Neural cell (in vitro differentiated cells): ENCODE data around the gene MT1X. TPM values are rescaled to one million over a fixed set of nuclear protein-coding genes. Genes with fewer than 3 reads are reported as not detected.

Experiments
- H2AFZ ChIP-seq: fragments of 200-600, 300-800 bp; sonication (generic), shearing (Covaris generic); 2 replicates; pipeline ENCODE4 v1.6.0; 2014; ENCODE audit warnings: low read depth, mild to moderate bottlenecking, antibody characterized with exemption, low read length, moderate library complexity
- H3F3A ChIP-seq: fragments of 200-600 bp; shearing (Covaris generic); 2 replicates; pipeline ENCODE4 v1.6.1; 2016; ENCODE audit warnings: mild to moderate bottlenecking, moderate library complexity, mixed read lengths, antibody characterized with exemption, low read length; ENCODE audit not compliant: insufficient read depth, poor library complexity, severe bottlenecking
- H3K27ac ChIP-seq: fragments of 200-600, 300-800 bp; sonication (generic), shearing (Covaris generic); 2 replicates; pipeline ENCODE4 v1.5.1; 2014; ENCODE audit warnings: mild to moderate bottlenecking, low read length, moderate library complexity
- H3K27me3 ChIP-seq: fragments of 300-800, 200-600 bp; sonication (generic), shearing (Covaris generic); 2 replicates; pipeline ENCODE4 v1.6.0; 2014; ENCODE audit warnings: mild to moderate bottlenecking, low read depth, low read length, moderate library complexity; ENCODE audit not compliant: insufficient read depth
- H3K36me3 ChIP-seq: fragments of 300-800, 200-600 bp; sonication (generic), shearing (Covaris generic); 2 replicates; pipeline ENCODE4 v1.5.1; 2014; ENCODE audit warnings: mild to moderate bottlenecking, antibody characterized with exemption, low read length, moderate library complexity; ENCODE audit not compliant: insufficient read depth
- H3K4me2 ChIP-seq: fragments of 300-800, 200-600 bp; sonication (generic), shearing (Covaris generic); 2 replicates; pipeline ENCODE4 v1.6.0; 2014; ENCODE audit warnings: mild to moderate bottlenecking, low read length
- H3K4me3 ChIP-seq: fragments of 300-800, 200-600 bp; sonication (generic), shearing (Covaris generic); 2 replicates; pipeline ENCODE4 v1.5.1; 2014; ENCODE audit warnings: mild to moderate bottlenecking, low read length, moderate library complexity
- H3K79me2 ChIP-seq: fragments of 200-600 bp; shearing (Covaris generic); replicated peaks from 2 replicates; pipeline ENCODE4 v1.6.0; 2014; ENCODE audit warnings: mild to moderate bottlenecking, low read length, moderate library complexity; ENCODE audit not compliant: insufficient read depth
- H3K9ac ChIP-seq: fragments of 300-800, 200-600 bp; sonication (generic), shearing (Covaris generic); 2 replicates; pipeline ENCODE4 v1.6.1; 2016; ENCODE audit warnings: mild to moderate bottlenecking, low read length, mixed read lengths
- H3K9me2 ChIP-seq: fragments of 200-600 bp; shearing (Covaris generic); 2 replicates; pipeline ENCODE4 v1.6.1; 2016; ENCODE audit warnings: mild to moderate bottlenecking, low read length, mixed read lengths; ENCODE audit not compliant: insufficient read depth
- H3K9me3 ChIP-seq: fragments of 200-600, 300-800 bp; sonication (generic), shearing (Covaris generic); 2 replicates; pipeline ENCODE4 v1.6.1; 2016; ENCODE audit warnings: mild to moderate bottlenecking, mixed run types, low read length, moderate library complexity, mixed read lengths
- H4K20me1 ChIP-seq: fragments of 200-600 bp; shearing (Covaris generic); 2 replicates; pipeline ENCODE4 v1.6.1; 2016; ENCODE audit warnings: mild to moderate bottlenecking, mixed run types; ENCODE audit not compliant: insufficient read depth
- EP300 ChIP-seq: fragments of 450-650 bp; conservative IDR thresholded peaks from 2 replicates; pipeline ENCODE4 v1.6.1; 2014; ENCODE audit warnings: antibody characterized with exemption, mild to moderate bottlenecking, moderate library complexity; ENCODE audit not compliant: poor library complexity, severe bottlenecking
- EZH2 ChIP-seq: fragments of 200-600, 300-800 bp; shearing (Covaris generic), sonication (generic); IDR thresholded peaks from 2 replicates; pipeline ENCODE4 v1.6.1; 2014; ENCODE audit warnings: antibody characterized with exemption, low read length, borderline replicate concordance, mild to moderate bottlenecking; ENCODE audit not compliant: insufficient read depth, poor library complexity, severe bottlenecking
- MXI1 ChIP-seq: fragments of 450-650 bp; conservative IDR thresholded peaks from 2 replicates; pipeline ENCODE4 v1.6.1; 2014; ENCODE audit warnings: antibody characterized with exemption, mild to moderate bottlenecking; ENCODE audit not compliant: poor library complexity, severe bottlenecking
- POLR2AphosphoS5 ChIP-seq: IDR thresholded peaks from 2 replicates; pipeline ENCODE4 v1.6.1; 2012
- RAD21 ChIP-seq: fragments of 450-650 bp; conservative IDR thresholded peaks from 2 replicates; pipeline ENCODE4 v1.6.1; 2014; ENCODE audit warnings: antibody characterized with exemption, mild to moderate bottlenecking, moderate library complexity
- SMC3 ChIP-seq: fragments of 450-650 bp; conservative IDR thresholded peaks from 2 replicates; pipeline ENCODE4 v1.6.1; 2014; ENCODE audit warnings: antibody characterized with exemption, mild to moderate bottlenecking, moderate library complexity; ENCODE audit not compliant: poor library complexity
- TAF1 ChIP-seq: IDR thresholded peaks from 2 replicates; pipeline ENCODE4 v1.6.1; 2012; ENCODE audit warnings: low read depth
- polyA plus RNA-seq: library from polyadenylated mRNA; depleted of rRNA; stranded (reverse); fragments of >200 nt; gene quantifications from 2 replicates; pipeline ENCODE4 v1.2.3, GENCODE V29; 2014
- TF ChIP-seq, protein P1 (sequence below): fragments of 450-650 bp; IDR thresholded peaks from 2 replicates; pipeline ENCODE4 v1.5.1; 2014; ENCODE audit warnings: antibody characterized with exemption, mild to moderate bottlenecking, moderate library complexity; ENCODE audit not compliant: poor library complexity, severe bottlenecking
- TF ChIP-seq, protein P2 (sequence below): IDR thresholded peaks from 2 replicates; pipeline ENCODE4 v1.6.1; 2012; ENCODE audit warnings: borderline replicate concordance

The MT1X gene
- polyA plus RNA-seq, 1 donor from 2014 or later = 8.1 TPM

DNA sequence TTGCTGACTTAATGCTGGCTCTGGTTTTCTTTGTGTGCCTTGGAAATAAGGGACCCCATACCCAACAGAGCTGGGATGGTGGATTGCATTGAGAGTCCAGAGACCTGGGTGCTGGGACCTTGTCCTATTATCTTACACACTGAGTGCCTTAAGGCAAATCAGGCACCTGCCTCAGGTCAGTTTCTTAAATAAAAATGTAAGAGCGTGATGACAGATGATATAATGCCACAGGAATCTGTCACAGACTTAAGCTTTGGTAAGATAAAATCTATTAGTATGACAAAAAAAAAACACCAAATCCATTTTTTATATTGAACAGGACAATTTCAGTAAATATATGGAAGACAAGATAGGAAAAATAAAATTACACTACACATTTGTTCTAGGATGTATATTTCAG lies 42.2 kb upstream of the MT1X start:
- TF ChIP-seq MXI1 (no peak), RAD21 (no peak), POLR2AphosphoS5 (no peak), TAF1 (no peak), EP300 (no peak), SMC3 (no peak), EZH2 (no peak)
- TF ChIP-seq, protein P1, sequence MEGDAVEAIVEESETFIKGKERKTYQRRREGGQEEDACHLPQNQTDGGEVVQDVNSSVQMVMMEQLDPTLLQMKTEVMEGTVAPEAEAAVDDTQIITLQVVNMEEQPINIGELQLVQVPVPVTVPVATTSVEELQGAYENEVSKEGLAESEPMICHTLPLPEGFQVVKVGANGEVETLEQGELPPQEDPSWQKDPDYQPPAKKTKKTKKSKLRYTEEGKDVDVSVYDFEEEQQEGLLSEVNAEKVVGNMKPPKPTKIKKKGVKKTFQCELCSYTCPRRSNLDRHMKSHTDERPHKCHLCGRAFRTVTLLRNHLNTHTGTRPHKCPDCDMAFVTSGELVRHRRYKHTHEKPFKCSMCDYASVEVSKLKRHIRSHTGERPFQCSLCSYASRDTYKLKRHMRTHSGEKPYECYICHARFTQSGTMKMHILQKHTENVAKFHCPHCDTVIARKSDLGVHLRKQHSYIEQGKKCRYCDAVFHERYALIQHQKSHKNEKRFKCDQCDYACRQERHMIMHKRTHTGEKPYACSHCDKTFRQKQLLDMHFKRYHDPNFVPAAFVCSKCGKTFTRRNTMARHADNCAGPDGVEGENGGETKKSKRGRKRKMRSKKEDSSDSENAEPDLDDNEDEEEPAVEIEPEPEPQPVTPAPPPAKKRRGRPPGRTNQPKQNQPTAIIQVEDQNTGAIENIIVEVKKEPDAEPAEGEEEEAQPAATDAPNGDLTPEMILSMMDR = no peak
- TF ChIP-seq, protein P2, sequence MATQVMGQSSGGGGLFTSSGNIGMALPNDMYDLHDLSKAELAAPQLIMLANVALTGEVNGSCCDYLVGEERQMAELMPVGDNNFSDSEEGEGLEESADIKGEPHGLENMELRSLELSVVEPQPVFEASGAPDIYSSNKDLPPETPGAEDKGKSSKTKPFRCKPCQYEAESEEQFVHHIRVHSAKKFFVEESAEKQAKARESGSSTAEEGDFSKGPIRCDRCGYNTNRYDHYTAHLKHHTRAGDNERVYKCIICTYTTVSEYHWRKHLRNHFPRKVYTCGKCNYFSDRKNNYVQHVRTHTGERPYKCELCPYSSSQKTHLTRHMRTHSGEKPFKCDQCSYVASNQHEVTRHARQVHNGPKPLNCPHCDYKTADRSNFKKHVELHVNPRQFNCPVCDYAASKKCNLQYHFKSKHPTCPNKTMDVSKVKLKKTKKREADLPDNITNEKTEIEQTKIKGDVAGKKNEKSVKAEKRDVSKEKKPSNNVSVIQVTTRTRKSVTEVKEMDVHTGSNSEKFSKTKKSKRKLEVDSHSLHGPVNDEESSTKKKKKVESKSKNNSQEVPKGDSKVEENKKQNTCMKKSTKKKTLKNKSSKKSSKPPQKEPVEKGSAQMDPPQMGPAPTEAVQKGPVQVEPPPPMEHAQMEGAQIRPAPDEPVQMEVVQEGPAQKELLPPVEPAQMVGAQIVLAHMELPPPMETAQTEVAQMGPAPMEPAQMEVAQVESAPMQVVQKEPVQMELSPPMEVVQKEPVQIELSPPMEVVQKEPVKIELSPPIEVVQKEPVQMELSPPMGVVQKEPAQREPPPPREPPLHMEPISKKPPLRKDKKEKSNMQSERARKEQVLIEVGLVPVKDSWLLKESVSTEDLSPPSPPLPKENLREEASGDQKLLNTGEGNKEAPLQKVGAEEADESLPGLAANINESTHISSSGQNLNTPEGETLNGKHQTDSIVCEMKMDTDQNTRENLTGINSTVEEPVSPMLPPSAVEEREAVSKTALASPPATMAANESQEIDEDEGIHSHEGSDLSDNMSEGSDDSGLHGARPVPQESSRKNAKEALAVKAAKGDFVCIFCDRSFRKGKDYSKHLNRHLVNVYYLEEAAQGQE = no peak
- no peak overlapping the region for H3K4me2 ChIP-seq
- H3K9ac ChIP-seq = no peak overlapping the region
- H3K9me3 ChIP-seq = no peaks in the 10 kb centered on the region
- peaks cover 100% of the 10 kb centered on the region for H3K27me3 ChIP-seq
- H3K36me3 ChIP-seq = no peaks in the 10 kb centered on the region
- H3K27ac ChIP-seq = no peak overlapping the region
- no peak overlapping the region for H2AFZ ChIP-seq
- no peaks in the 10 kb centered on the region for H3F3A ChIP-seq
- H3K79me2 ChIP-seq = no peaks in the 10 kb centered on the region
- H3K4me3 ChIP-seq = no peak overlapping the region
- H3K9me2 ChIP-seq = no peaks in the 10 kb centered on the region
- no peaks in the 10 kb centered on the region for H4K20me1 ChIP-seq

DNA sequence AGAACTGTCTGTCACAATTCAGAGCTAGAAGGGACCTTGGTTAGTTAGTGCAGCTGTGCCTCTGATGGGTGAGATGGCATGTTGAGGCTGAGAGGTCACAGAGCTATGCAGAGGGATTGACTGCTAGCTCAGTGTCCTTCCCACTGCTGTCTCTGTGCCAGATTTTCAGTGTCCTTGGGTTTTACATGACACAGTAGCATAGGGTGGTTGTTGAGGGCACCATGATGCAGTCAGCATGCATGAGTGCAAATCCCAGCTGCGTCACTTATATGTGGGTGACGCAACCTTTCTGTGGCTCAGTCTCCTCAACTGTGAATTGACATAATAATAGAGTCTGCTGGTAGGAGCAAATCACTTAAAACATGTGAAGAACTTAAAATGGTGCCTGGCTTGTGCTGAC lies 41.1 kb upstream of the MT1X start:
- no peaks in the 10 kb centered on the region for H3K9me2 ChIP-seq

More for the DNA sequence above, 41.1 kb upstream of the MT1X start:
- TF ChIP-seq POLR2AphosphoS5 (no peak), SMC3 (no peak), TAF1 (no peak), EP300 (no peak), RAD21 (no peak), MXI1 (no peak)
- TF ChIP-seq, protein P2 = no peak
- H3F3A ChIP-seq = no peaks in the 10 kb centered on the region
- H2AFZ ChIP-seq = no peak overlapping the region
- no peaks in the 10 kb centered on the region for H4K20me1 ChIP-seq
- no peak overlapping the region for H3K9ac ChIP-seq
- no peaks in the 10 kb centered on the region for H3K36me3 ChIP-seq
- H3K4me3 ChIP-seq = no peak overlapping the region
- H3K79me2 ChIP-seq = no peaks in the 10 kb centered on the region
- H3K4me2 ChIP-seq = no peak overlapping the region
- H3K9me3 ChIP-seq = no peaks in the 10 kb centered on the region
- no peak overlapping the region for H3K27ac ChIP-seq
- H3K27me3 ChIP-seq = peaks cover 100% of the 10 kb centered on the region
